ENCODE results near the gene ISYNA1.

ISYNA1 gene

DNA sequence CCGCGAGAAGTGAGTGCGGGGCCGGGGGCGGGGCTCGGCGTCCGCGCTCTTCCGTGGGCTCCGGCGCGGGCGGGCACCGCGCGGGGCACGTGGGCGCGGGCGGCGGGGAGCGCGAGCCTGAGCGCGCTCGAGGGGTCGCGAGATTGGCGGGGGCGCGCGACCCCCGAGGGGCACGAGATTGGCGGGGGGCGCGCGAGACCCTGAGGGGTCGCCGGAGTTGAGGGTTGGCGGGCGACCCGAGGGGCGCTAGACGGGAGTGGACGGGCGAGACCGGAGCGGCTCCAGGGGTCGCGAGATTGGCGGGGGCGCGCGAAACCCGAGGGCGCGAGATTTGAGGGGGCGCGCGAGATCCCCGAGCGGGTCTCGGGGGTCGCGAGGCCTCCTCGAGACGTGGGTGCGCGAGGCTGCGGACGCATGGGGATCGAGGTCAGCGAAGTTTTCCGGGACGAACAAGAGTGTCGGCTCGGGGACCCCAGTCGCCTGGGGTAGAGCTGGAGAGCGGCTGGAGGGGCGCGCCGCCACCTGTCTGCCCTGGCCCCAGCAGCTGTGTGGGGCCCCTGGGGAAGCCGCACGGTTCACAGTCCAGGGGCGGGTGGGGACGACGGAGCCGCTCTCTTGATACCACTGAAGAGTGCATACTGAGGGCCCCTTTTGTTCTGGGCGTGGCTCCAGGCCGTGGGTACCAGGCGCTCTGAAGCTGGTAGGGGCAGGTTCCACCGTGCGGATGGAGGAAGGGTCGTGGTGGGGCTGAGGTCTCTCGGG lies 18.1 kb downstream of the ISYNA1 start:
- peak overlapping the region; percentile 76 for H3K4me3 ChIP-seq (ENCODE audit: control insufficient read depth, low read depth, low read length)
- DNase-seq (ENCODE audit: low read depth) = no peak

GRCh38 chr19:18419195-18419698 lies 18.7 kb downstream of the ISYNA1 start, which contains the start of gene SSBP4:
Gene SSBP4, plus strand, starts transcription at chr19:18419398. Its CDS starts 251 bp downstream, at chr19:18419649.
- TF ChIP-seq, protein P1, sequence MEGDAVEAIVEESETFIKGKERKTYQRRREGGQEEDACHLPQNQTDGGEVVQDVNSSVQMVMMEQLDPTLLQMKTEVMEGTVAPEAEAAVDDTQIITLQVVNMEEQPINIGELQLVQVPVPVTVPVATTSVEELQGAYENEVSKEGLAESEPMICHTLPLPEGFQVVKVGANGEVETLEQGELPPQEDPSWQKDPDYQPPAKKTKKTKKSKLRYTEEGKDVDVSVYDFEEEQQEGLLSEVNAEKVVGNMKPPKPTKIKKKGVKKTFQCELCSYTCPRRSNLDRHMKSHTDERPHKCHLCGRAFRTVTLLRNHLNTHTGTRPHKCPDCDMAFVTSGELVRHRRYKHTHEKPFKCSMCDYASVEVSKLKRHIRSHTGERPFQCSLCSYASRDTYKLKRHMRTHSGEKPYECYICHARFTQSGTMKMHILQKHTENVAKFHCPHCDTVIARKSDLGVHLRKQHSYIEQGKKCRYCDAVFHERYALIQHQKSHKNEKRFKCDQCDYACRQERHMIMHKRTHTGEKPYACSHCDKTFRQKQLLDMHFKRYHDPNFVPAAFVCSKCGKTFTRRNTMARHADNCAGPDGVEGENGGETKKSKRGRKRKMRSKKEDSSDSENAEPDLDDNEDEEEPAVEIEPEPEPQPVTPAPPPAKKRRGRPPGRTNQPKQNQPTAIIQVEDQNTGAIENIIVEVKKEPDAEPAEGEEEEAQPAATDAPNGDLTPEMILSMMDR (IDR thresholded peaks at IDR 0.05; ENCODE audit: control insufficient read depth, insufficient read depth, low read depth, low read length, missing control alignments) = peak; percentile 2
- peak within 1 kb of the TSS; percentile 76 for H3K4me3 ChIP-seq (ENCODE audit: control insufficient read depth, low read depth, low read length)
- DNase-seq (ENCODE audit: low read depth) = no peak

More for the DNA sequence above, 18.1 kb downstream of the ISYNA1 start:
- TF ChIP-seq, protein P1 (IDR thresholded peaks at IDR 0.05; ENCODE audit: control insufficient read depth, insufficient read depth, low read depth, low read length, missing control alignments) = no peak

- TF ChIP-seq, protein P1 (IDR thresholded peaks at IDR 0.05; ENCODE audit: control insufficient read depth, insufficient read depth, low read depth, low read length, missing control alignments) = no peak
- peak overlapping the region; percentile 39 for H3K4me3 ChIP-seq (ENCODE audit: control insufficient read depth, low read depth, low read length)
- DNase-seq (ENCODE audit: low read depth) = no peak
These were observed 19.3 kb downstream of the ISYNA1 start for GRCh38 chr19:18418483-18419194.

DNA sequence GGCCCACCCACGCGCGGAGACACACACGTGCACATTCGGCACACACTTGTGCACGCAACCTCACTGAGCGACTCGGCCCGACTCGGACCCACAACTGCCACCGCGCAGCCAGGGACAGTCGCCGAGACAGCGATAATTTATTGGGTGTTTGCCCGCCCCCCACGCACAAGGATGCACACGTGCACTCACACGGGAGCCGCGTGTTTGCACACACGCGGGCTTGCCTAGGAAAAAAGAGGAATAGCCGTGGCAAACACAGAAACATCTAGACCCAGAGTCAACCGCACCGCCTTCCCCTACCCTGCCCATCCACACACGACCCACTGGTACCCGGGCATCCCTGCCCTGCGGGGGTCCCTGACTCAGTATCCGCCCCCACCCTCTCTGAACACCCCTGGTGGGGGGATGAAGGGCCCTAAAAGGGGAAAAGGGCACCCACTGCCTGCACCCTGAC lies 19.9 kb downstream of the ISYNA1 start:
- H3K4me3 ChIP-seq (ENCODE audit: control insufficient read depth, low read depth, low read length) = no peak overlapping the region
- TF ChIP-seq, protein P1 (IDR thresholded peaks at IDR 0.05; ENCODE audit: control insufficient read depth, insufficient read depth, low read depth, low read length, missing control alignments) = no peak
- DNase-seq (ENCODE audit: low read depth) = no peak

GRCh38 chr19:18417250-18418028 lies 20.5 kb downstream of the ISYNA1 start:
- H3K4me3 ChIP-seq (ENCODE audit: control insufficient read depth, low read depth, low read length) = peak overlapping the region; percentile 39
- TF ChIP-seq, protein P1 (IDR thresholded peaks at IDR 0.05; ENCODE audit: control insufficient read depth, insufficient read depth, low read depth, low read length, missing control alignments) = no peak
- no peak for DNase-seq (ENCODE audit: low read depth)

GRCh38 chr19:18416778-18417249 lies 21.1 kb downstream of the ISYNA1 start:
- TF ChIP-seq, protein P1 (IDR thresholded peaks at IDR 0.05; ENCODE audit: control insufficient read depth, insufficient read depth, low read depth, low read length, missing control alignments) = no peak
- peak overlapping the region; percentile 39 for H3K4me3 ChIP-seq (ENCODE audit: control insufficient read depth, low read depth, low read length)

More at GRCh38 chr19:18416778-18417249, 21.1 kb downstream of the ISYNA1 start:
- no peak for DNase-seq (ENCODE audit: low read depth)
